Effector CD8-positive, alpha-beta T cell (primary cell): ENCODE results near the gene EFEMP2.

Experiments
- DNase-seq: peaks from one replicate; lab custom pipeline; 2025; lab: John Stamatoyannopoulos, UW

The EFEMP2 gene

DNA sequence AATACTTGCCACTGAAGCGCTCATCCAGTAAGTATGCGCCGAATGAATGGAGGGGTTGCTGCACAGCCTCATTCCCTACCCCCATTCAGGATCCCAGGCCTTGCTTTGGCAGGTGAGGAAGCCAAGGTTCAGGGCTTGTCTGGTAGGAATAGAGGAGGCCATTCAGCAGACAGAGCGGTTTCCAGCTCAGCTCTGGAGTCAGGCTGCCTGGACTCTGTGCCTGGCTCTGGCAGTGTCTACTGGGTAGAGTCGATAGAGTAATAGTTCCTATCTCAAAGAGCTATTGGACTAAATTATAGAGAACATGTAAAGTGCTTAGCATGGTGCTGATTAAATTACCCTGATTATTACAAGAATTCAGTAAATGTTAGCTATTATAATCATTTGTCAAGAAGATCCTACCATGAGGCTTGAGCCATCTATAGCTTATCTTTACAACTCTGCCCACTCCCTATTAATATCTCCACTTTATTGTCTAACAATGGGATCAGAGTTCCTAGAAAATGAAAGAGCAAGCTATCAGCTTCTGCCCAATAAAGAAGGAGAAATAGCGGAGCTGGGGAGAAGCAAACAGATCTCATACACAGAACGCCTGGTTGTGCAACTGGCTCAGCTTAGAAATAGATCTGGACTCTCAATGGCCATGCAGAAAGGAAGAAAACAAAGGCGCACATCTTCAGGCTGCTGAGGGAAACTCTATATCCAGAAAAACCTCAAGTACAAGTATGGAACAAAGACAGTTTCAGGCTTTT, 45.4 kb downstream of the EFEMP2 start:
- no peak for DNase-seq

DNA sequence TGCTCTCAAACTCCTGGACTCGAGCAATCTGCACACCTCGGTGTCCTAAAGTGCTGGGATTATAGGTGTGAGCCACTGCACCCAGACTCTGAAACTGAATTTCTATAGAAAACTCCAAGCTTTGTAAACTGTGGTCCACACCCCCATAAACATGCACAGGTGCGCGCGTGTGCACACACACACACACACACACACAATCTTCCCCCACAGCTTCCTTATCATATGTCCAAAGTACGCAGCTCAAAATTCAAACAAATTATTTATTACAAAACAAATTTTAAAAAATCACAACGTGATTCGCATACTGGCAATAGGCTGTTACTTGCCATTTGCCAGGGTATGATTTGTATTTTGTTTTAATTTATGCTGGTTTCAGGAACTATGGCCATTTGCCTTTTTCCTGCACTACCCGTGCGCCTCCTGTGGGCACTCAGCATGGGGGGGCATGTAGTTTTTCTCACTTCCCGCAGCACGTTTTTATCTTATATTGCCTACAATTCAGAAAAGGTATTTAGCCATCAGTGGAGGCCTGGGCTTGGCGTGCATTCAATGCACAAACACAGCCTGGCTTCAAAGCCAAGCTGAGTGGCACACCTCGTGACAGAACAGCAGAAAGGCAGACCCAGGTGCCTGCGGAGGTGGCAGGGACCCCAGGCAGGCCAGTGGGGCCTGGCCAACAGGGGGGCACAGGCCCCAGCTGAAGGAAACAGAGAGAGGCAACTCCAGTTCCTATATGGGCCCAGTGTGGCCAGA, 49.6 kb downstream of the EFEMP2 start:
- DNase-seq = no peak

DNA sequence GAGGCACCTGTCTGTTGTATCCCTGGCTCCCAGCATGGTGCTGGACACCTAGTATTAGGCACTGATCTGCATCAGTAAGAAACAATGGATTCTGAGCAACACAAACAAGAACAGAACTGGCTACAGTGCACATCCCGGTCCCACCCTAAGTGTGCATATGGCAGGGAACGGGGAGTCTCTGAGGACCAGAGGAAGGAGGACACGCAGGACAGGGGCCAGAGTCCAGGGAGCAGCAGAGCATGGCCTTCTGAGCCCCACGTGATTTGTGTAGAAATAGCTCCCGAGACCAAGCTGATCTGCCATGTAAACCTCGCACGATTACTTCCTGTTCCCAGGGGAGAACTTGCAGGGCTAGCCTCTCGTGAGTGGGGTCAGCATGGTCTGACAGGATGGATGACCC, 51.5 kb downstream of the EFEMP2 start:
- no peak for DNase-seq

DNA sequence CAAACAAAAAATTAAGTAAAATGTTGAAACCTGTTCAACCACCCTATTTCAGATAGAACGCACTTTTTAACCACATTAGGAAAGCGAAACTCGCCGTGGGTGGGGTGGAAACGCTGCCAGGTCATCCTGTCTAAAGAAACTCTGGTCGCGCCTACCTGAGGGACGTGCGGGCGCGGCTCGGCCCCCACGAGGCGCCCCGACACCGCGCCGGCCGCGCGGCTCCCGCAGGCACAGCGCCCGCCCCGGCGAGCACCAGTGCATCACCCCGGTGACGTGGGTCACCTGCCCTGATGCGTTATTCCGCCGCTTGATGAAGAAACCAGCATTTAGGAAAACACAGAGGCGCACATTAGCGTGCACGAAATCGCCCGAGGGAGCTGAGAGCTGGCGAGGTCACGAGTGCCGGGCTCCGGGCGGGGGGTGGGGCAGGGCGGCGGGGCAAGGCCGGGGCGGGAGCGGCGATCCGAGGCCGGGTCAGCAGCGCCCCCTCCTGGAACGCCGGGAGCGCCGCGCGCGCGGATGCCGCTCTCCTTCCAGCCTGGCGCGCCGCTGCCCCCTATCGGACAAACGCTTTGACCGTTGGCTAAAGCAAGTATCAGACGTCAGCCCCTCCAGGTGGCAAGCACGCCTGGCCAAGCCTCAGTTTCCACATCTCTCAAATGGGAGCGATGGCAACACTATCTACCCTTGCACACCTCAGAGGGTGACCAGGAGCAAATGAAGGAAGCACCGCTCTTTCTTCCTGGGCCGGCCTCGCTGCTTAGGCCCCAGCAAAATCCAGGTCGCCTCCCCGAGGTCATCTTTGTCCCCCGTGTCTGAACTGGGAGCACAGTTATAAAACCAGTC, 54.5 kb downstream of the EFEMP2 start:
- peak; percentile 93 for DNase-seq

DNA sequence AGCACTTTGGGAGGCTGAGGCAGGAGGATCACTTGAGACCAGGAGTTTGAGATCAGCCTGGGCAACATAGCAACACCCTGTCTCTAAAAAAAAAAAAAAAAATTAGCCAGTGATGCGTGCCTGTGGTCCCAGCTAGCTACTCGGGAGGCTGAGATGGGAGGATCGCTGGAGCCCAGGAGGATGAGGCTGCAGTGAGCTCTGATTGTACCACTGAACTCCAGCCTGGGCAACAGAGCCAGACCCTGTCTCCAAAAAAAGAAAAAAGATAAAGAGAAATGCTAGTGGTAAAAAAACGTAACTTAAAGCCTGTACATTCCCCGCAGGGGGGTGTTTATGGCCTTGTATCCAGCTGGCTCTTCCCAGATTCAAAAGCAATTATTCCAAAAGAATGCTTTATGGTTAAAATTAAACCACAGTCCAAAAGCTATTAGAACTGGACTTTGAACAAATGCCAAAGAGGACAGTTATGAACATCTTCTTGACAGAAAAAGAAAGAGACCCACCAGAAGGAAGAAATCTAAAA, 55.2 kb downstream of the EFEMP2 start:
- DNase-seq = no peak

DNA sequence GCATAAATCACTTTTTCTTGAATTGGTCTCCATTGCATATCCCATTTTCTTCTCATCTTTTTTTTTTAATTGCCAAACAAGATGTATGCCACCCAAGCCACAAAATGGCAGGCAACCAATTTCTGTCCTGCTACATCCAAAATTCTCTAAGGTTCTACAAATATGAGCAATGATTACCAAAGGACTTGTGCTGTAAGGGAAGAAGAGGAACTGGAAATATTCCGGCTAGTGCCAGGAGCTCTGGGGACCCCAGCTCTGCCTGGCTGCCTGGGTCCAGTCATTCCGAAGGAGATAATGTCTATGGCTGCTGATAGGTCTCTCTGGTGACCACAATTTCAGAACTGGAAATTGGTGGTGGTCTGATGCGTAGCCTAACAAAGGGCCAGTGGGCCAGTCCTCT, 55.9 kb downstream of the EFEMP2 start:
- no peak for DNase-seq
